ENCODE data around the gene OLIG1. TPM values are rescaled to one million over a fixed set of nuclear protein-coding genes. Genes with fewer than 3 reads are reported as not detected.

Gene OLIG1
- total RNA-seq, 1 donor from 2014 or later: 0.67 TPM

GRCh38 chr21:33025106-33025488 is 44.8 kb upstream of the OLIG1 start:
- Mint-ChIP-seq H3K27ac (ENCODE audit: unreplicated experiment) (no peak overlapping the region), H3K36me3 (ENCODE audit: low read depth, unreplicated experiment) (peaks cover 10% of the 10 kb centered on the region), H3K4me3 (ENCODE audit: unreplicated experiment) (peak overlapping the region; percentile 87), H3K4me1 (ENCODE audit: unreplicated experiment) (peaks cover 15% of the 10 kb centered on the region), H3K27me3 (ENCODE audit: unreplicated experiment) (peaks cover 16% of the 10 kb centered on the region), H3K9me3 (ENCODE audit: unreplicated experiment) (no peaks in the 10 kb centered on the region)
- peak; percentile 34 for TF ChIP-seq CTCF (IDR thresholded peaks at IDR 0.05; ENCODE audit: unreplicated experiment)
- peak; percentile 71 for DNase-seq (ENCODE audit: low spot score)

DNA sequence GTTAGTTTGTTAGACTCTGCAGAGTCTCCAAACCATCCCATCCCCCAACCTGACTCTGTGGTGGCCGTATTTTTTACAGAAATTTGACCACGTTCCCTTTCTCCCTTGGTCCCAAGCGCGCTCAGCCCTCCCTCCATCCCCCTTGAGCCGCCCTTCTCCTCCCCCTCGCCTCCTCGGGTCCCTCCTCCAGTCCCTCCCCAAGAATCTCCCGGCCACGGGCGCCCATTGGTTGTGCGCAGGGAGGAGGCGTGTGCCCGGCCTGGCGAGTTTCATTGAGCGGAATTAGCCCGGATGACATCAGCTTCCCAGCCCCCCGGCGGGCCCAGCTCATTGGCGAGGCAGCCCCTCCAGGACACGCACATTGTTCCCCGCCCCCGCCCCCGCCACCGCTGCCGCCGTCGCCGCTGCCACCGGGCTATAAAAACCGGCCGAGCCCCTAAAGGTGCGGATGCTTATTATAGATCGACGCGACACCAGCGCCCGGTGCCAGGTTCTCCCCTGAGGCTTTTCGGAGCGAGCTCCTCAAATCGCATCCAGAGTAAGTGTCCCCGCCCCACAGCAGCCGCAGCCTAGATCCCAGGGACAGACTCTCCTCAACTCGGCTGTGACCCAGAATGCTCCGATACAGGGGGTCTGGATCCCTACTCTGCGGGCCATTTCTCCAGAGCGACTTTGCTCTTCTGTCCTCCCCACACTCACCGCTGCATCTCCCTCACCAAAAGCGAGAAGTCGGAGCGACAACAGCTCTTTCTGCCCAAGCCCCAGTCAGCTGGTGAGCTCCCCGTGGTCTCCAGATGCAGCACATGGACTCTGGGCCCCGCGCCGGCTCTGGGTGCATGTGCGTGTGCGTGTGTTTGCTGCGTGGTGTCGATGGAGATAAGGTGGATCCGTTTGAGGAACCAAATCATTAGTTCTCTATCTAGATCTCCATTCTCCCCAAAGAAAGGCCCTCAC is 44.2 kb upstream of the OLIG1 start, which contains the start of gene OLIG2:
TSS of gene OLIG2 (plus strand) at position 447 of the 954 bp plus-strand sequence. CDS start 928 bp downstream, outside the sequence.
- H3K36me3 Mint-ChIP-seq (ENCODE audit: low read depth, unreplicated experiment): peaks cover 10% of the 10 kb centered on the region
- no peaks in the 10 kb centered on the region for H3K9me3 Mint-ChIP-seq (ENCODE audit: unreplicated experiment)
- peak within 1 kb of the TSS; percentile 91 for H3K4me3 Mint-ChIP-seq (ENCODE audit: unreplicated experiment)
- DNase-seq (ENCODE audit: low spot score): peak; percentile 71
- peaks cover 16% of the 10 kb centered on the region for H3K27me3 Mint-ChIP-seq (ENCODE audit: unreplicated experiment)
- no peak within 1 kb of the TSS for H3K27ac Mint-ChIP-seq (ENCODE audit: unreplicated experiment)
- no peak for TF ChIP-seq CTCF (IDR thresholded peaks at IDR 0.05; ENCODE audit: unreplicated experiment)
- H3K4me1 Mint-ChIP-seq (ENCODE audit: unreplicated experiment): peaks cover 10% of the 10 kb centered on the region

DNA sequence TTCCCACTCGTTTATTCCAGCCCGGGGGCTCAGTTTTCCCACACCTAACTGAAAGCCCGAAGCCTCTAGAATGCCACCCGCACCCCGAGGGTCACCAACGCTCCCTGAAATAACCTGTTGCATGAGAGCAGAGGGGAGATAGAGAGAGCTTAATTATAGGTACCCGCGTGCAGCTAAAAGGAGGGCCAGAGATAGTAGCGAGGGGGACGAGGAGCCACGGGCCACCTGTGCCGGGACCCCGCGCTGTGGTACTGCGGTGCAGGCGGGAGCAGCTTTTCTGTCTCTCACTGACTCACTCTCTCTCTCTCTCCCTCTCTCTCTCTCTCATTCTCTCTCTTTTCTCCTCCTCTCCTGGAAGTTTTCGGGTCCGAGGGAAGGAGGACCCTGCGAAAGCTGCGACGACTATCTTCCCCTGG is 43.5 kb upstream of the OLIG1 start:
- H3K36me3 Mint-ChIP-seq (ENCODE audit: low read depth, unreplicated experiment): peaks cover 10% of the 10 kb centered on the region
- TF ChIP-seq CTCF (IDR thresholded peaks at IDR 0.05; ENCODE audit: unreplicated experiment): no peak
- H3K27me3 Mint-ChIP-seq (ENCODE audit: unreplicated experiment): peaks cover 16% of the 10 kb centered on the region
- H3K27ac Mint-ChIP-seq (ENCODE audit: unreplicated experiment): no peak overlapping the region
- no peak for DNase-seq (ENCODE audit: low spot score)
- H3K9me3 Mint-ChIP-seq (ENCODE audit: unreplicated experiment): no peaks in the 10 kb centered on the region
- H3K4me3 Mint-ChIP-seq (ENCODE audit: unreplicated experiment): peak overlapping the region; percentile 91
- peaks cover 10% of the 10 kb centered on the region for H3K4me1 Mint-ChIP-seq (ENCODE audit: unreplicated experiment)

DNA sequence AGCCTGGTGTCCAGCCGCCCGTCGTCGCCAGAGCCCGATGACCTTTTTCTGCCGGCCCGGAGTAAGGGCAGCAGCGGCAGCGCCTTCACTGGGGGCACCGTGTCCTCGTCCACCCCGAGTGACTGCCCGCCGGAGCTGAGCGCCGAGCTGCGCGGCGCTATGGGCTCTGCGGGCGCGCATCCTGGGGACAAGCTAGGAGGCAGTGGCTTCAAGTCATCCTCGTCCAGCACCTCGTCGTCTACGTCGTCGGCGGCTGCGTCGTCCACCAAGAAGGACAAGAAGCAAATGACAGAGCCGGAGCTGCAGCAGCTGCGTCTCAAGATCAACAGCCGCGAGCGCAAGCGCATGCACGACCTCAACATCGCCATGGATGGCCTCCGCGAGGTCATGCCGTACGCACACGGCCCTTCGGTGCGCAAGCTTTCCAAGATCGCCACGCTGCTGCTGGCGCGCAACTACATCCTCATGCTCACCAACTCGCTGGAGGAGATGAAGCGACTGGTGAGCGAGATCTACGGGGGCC is 43.0 kb upstream of the OLIG1 start:
- peaks cover 10% of the 10 kb centered on the region for H3K36me3 Mint-ChIP-seq (ENCODE audit: low read depth, unreplicated experiment)
- no peak overlapping the region for H3K27ac Mint-ChIP-seq (ENCODE audit: unreplicated experiment)
- H3K27me3 Mint-ChIP-seq (ENCODE audit: unreplicated experiment): peaks cover 15% of the 10 kb centered on the region
- DNase-seq (ENCODE audit: low spot score): no peak
- H3K4me1 Mint-ChIP-seq (ENCODE audit: unreplicated experiment): peaks cover 10% of the 10 kb centered on the region
- no peak for TF ChIP-seq CTCF (IDR thresholded peaks at IDR 0.05; ENCODE audit: unreplicated experiment)
- no peak overlapping the region for H3K4me3 Mint-ChIP-seq (ENCODE audit: unreplicated experiment)
- H3K9me3 Mint-ChIP-seq (ENCODE audit: unreplicated experiment): no peaks in the 10 kb centered on the region
